Stimulated activated CD4-positive, alpha-beta T cell treated with anti-CD3 and anti-CD28 coated beads, Interleukin-15, amount 100 ng/mL, for 1 hour (primary cell): ENCODE data around the gene TSR1.

Experiments
- DNase-seq, 2 donors: peaks; one replicate each; pipeline ENCODE4 v3.0.0-alpha.2; 2020; ENCODE audit warnings: low read depth in 1 of 2, low spot score in 1 of 2

The TSR1 gene

DNA sequence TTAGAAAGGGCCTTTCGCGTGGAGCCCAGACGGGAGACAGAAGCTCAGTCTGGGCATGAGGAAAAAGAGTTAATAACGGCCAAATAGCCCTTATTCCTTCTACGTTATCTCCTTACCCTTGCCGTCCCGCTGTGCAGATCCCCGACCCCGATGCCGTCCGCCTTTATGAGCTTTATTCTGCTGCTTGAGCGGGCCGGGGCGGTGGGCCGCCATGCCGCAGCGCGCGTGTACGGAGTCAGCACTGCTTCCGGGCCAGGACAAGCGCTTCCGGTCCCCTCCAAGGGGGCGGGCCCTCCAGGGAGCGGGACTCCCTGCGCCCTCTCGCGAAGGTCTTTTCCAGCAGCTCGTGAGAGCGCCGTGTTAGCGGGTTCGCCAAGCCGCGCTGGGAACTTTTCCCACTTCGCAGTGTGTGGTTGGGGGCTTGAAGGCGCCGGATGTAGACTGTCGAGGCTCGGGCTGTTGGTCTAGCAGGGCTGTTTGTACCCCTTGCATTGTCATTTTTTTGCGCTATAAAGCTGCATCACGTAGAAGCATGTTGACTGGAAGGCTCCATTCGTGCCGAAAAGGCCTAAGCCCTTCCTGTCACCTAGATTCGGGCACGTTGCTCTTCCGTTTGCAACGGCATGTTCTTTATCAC lies at the start of gene TSR1:
Gene TSR1, minus strand, starts transcription at position 243 of the 637 bp plus-strand sequence. Its CDS starts 30 bp downstream, at position 213.
- DNase-seq = peak; percentile 74 to 84

DNA sequence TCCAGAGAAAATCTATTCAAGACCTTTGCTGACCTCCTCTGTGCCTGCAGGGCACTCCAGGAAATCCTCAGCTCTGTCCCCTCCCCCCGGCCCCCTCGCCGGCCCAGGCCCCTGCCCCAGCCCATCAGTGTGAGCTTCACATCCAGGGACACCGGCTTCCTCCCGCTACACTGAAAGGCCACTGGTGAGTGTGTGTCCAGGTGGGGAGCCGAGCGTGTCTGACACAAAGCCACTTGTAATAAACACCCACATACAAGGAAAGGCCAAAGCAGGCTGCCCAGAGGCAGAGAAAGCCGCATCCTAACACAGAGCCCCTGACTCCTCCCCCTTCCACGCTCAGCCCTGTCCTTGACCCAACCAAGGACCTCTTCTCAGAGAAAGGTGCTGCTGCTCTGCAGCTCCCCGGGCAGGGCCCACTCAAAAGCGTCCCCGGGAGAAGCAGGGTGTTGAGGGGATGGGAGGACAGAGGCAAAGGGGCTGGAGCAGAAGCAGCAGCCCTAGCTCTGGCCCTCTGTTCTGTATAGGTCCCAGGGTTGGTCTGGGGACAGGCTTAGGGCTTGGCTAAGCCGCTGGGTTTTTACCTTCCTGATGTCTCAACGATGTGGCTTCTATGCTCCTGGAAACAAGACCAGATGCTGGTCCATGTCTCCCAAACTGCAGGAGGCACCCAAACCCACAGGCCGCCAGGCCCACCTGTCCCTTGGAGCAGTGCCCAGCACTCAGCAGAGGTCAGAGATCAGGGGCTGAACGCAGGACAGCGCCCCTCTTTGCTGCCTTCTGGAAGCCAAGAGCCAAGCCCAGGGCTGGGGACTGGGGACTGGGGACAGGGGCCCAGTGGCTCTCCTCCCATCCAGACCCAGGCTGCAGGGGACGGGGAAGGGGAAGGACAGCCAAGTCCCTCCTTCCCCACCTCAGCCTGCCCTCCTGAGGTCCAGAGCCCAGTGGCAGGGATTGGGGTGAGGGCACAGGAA lies 49.3 kb upstream of the TSR1 start:
- DNase-seq = no peak

DNA sequence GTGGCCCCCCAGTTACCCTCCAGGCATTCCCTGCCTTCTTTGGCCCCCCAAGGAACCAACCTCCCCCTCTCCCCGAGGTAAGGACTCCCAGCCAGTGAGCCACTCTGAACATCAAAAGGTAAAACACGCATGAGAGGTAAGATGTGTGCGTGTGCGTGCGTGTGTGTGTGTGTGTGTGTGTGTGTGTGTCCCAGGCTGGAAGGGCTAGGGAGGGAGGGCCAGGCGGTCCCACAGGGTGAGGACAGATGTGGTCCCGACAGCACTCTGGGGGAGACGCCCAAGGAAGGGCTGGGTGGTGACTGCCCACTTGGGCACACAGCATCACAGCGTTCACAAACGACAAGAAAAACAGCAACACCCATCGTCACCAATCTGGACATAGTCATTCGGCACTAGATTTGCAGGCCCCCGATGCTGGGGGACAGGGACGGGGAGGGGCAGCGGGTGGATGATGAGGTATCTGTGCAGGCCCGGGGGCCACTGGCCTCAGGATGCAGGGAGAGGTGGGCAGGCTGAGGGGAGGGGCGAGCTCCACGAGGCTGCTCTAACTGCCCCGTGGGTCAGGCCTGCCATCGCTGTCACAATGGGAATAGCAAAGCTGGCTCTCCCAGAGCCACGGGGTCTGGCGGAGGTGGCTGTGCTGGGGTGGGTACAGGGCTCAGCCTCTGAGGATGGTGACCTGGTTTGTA lies 48.3 kb upstream of the TSR1 start:
- DNase-seq = no peak

DNA sequence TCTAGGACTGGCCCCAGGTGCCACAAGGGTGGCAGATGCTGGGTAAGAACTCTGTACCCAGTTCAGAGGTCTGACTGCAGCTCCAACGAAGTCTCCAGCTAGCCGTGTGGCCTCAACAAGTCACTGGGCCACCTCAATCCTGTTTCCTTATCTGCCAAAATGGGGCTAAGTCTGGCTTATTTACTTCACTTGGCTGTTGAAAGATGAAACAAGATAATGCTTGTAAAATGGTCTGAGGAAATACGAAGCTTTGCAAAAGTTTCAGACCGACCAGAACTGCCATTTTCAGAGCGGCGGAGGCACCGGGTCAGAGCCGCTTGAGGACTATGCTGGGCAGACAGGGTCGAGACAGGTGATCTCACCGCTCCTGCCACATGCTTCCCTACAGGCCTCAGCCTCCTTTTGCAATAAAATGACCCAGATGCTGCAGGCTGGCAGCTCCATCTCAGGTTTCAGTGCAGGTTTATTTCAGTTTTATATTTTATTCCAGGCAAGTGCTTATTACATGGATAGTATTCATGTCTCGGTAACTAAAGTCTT lies 47.4 kb upstream of the TSR1 start:
- DNase-seq = no peak

DNA sequence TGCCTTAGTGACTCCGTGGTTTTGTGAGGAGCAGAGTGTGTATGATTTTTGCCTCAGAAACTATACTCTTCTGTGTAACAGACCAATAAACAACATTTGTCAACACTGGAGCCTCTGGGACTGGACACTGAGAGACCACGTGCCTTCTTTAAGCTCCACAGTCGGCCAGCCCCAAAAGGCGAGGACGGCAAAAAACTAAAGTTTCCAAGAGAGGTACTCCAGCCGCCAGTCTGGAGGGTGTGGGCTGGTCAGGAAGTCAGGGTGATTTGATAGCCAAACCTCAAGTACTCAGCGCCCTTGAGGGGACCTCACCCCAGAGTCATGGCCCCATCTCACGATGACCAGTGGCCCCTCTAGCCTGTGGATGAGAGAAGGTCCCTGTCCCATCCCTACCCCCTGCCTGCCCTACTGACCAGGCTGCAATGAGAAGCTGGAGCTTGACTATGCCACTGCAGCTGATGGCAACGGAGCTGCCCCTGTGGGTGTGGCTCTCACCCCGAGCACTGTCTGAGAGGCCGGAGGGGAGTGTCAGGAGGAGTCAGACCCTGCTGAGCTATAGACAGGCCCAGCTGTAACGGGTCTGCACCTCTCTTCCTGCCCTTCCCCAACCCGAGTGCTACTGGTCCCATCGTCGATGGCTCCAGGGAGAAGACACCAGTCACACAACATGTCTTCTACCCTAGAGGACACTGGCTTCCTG lies 44.8 kb upstream of the TSR1 start:
- no peak for DNase-seq

DNA sequence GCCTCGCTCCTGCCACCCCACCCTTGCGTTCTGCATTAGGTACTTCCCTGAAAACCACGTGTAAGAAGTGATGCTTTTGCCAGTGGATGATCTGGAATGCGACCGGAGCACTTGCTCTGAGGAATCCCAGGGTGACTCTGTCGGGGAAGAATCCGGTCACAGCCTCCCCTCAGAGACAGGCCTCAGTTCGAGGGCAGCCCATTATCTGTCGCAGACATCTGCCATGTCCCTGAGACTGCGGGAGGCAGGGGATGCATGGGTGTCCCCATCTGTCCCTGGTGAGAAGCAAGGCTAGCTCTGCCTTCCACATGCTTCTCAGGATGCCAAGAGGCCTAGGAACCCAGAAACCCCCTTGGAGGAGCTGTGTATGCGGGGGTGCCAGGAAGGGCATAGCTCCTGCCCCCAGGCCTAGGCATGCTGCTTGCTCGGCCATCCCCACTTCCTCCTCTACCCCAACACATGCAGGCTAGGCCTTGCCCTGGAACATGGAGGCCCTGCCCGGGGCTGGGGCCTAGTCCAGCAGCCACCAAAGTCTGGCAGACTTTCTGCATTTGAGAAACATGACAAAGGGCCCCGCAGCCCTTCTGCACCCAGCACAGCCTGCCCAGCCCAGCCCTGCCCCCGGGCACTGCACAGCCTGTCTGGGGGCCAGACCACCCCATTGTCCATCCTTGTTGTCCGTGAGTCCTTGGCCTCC lies 44.1 kb upstream of the TSR1 start:
- DNase-seq = no peak

DNA sequence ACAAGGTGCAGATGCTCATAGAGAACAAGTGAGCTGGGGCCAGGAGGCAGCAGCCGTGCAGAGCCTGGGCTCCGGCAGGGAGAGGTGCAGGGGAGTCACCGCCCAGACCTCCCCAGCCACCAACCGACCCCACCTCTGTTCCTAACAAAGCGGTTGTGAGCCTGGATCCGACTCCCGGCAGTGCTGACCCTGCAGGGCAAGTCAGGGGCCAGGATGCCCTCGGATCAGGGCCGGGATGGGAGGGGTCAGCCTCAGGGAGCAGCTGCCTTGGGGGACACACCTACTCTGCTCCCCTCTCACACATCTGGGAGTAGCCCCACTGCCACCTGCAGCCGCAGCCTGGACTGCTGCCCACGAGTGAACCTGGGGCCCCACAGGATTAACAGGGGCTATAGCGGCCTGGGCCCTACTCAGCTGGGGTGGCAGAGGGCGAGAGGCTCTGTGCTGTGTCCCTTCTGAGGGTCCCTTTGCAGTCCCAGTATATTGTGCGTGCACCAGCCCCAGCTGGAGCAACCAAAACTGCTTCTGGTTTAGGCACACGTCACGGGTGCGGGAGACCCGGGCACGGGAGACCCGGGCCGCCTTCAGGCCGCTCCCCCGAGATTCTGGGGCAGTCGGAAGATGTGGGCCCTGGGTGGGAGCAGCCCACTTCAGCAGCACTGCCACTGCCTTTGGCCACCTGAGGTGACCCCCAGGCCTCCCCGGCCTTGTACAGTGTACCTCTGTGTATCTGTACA lies 43.4 kb upstream of the TSR1 start:
- no peak for DNase-seq

DNA sequence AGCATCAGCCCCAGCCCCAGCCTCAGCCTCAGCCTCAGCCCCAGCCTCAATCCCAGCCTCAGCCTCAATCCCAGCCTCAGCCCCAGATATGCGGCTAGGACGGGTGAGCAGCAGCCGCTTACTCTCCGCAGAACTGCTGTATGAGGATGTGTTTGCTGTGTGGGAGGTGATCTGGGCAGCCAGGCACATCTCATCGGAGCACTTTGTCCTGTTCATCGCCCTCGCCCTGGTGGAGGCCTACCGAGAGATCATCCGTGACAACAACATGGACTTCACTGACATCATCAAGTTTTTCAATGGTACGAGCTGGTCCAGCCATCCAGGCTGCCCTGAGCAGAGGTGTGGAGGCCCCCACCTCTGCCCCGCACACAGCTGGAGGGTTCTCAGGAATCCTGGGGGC lies 42.6 kb upstream of the TSR1 start:
- DNase-seq = no peak

DNA sequence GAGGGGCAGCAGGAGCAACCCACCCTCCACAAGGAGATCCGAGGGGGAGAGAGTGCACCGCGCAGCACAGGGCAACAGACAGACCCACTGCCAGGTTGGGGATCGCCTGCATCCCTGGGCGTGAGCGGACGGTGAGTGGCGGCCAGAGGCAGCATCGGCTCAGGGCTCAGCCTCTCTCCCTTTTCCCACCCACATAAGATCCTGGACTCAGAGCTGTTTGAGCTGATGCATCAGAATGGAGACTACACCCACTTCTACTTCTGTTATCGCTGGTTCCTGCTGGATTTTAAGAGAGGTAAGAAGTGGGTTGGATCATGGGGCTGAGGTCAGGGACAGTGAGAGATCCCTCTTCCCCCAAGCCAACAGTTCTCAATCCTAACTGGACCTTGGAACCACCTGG lies 41.4 kb upstream of the TSR1 start:
- no peak for DNase-seq

DNA sequence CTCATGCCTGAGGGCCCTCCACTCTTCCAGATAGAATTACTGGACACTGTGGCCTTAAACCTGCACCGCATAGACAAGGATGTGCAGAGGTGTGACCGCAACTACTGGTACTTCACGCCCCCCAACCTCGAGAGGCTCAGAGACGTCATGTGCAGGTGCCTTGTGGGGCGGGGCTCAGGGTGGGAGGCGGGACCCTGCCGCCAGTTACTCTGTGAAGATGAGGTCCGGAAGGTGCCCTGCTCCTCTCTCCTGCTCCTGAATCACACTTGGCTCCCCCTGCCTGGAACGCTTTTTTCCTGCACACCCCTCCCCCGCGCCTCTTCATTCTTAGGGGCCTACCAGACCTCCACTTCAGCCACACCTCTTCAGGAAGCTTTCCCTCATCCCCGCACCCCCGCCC lies 39.9 kb upstream of the TSR1 start:
- no peak for DNase-seq

DNA sequence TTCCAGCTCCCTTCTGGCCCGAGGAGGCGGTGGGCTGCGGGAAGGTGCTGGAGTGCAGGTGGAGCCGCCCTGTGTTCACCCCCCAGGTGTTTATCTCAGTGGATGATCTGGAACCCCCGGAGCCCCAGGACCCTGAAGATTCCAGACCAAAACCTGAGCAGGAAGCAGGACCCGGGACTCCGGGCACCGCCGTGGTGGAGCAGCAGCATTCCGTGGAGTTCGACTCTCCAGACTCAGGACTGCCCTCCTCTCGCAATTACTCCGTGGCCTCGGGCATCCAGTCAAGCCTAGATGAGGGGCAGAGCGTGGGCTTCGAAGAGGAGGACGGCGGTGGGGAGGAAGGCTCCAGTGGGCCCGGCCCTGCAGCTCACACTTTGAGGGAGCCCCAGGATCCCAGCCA lies 39.1 kb upstream of the TSR1 start:
- DNase-seq = no peak

DNA sequence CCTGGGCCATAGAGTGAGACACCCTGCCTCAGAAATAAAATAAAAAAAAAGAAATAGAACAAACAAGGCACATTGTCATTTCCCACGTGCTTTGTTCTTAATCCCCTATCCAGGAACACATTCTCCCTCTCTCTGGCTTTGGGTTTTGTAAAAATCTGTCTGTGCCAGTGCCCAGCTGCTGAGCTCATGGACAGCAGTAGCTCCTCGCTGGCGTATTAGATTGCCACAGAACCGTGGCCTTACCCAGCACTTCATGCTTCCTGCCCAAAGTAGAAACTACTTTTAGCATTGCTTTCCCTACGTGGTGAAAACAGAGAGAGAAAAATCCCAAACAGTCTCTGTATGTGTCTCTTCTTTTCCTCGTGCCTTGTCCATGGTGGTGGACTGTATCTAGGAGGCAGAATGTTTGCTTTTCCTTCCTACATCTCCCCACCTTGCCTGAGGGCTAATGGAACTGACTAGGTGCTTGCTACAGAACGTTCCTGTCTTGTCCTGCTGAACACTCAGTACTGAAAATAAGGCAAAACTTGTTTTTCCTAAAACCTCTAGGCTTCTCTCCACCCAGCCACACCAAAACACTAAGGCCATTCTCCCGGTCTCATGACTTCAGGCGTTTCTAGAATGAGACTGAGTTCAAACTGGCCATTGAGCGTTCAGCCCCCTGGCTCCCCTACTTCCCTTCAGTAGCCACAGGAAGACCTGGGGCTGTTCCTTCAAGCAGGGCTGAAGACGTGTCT lies 38.5 kb upstream of the TSR1 start:
- DNase-seq = no peak

DNA sequence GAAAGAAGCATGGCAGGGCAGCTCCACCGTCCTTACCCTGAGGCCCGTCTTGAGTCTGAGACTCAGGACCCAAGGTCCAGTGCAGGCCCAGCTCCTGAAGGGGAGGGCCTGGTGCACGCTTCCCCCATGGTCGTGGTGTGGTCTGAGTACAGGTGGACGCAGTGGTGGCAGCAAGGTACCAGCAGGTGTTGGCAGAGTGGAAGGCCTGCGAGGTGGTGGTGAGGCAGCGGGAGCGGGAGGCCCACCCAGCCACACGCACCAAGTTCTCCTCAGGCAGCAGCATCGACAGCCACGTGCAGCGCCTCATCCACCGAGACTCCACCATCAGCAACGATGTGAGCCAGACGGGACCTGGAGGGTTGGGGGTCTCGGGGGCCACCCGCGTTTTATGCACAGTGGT lies 36.9 kb upstream of the TSR1 start:
- DNase-seq = no peak

DNA sequence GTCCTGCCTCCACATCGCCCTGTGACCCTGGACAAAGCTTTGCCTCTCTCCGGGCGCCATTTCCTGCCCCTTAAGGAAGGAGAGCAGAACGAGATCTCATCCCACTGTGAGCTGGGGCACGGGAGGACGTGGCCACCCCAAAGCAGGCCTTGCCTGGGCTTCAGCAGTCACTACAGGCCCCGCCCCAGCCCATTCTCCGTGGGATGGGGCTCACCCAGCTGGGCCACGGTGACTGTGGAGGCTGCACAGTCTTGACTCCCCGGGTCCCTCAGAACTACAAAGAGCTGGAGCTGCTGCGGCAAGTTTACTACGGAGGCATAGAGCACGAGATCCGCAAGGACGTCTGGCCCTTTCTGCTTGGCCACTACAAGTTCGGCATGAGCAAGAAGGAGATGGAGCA lies 36.4 kb upstream of the TSR1 start:
- DNase-seq = no peak

DNA sequence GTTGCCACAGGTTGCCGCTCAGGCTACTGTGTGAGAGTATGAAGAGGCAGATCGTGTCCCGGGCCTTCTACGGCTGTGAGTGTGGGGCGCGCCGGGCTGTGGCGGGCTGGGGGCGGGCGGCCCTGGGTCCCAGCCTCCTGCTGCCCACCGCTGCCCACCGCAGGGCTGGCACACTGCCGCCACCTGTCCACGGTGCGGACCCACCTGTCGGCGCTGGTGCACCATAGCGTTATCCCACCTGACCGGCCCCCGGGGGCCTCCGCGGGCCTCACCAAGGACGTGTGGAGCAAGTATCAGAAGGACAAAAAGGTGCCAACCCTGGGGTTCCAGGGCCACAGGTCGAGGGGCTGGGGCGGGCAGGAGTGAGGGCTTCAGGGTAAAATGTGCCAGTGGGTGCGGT lies 35.9 kb upstream of the TSR1 start:
- DNase-seq = no peak

DNA sequence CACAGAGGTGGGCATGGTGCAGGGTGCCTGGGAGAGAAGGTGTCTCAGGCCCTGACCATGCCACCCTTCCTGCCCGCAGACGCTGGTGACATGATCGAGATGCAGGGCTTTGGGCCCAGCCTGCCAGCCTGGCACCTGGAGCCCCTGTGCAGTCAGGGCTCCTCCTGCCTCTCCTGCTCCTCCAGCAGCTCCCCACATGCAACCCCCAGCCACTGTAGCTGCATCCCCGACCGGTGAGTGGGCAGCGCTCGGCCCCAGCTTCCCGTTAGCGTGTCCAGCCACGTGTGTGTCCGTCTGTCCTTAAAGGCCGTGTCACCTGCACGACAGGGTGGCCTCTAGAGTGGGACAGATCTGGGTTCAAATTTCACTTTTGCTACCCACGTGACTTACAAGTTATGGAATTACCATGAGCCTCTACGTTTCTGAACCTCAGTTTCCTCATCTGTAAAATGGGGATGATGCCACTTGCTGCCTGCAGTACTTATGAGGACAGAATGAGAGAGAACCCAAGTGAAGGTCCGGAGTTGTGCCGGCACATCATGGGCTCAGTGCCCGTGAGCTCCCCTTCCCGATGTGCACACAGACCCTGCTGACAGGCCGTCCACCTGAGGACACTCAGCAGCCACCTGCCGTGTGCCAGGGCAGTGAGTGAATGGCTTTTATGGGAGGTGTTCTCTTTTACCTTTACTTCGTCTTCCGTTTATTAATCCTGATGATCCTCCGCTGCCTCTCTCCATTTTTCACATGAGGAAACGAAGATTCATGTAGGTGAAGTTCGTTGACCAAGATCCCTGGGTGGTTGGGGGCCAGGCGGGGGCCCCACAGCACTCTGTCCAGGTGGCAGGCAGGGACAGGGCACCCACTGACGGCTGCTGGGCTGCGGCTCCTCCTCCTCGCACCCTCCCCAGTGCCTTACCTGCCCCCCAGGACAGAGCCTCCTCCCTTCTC lies 35.2 kb upstream of the TSR1 start:
- DNase-seq = no peak

DNA sequence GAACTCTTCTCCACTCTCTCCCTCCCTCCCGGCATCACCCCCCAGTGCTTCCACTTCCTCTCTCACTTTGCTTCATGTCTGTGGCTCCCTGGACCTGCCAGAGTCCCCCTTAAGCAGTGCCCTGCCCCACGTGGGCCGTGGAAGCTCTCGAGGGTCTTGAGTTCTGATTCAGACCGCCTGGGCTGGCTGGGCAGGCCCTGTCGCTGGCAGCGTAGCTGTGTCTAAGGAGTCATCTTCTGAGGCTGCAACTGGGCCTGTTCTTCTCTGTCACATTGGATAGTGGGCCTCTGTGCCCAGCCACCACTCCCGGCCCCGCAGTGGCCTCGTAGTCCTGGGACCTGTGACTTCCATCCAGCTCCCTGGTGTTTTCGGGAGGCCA lies 33.9 kb upstream of the TSR1 start:
- no peak for DNase-seq
